HL-60/S4 treated with retinoic acid at 250 ng/mL for 4 days and 3 days (cell line): ENCODE data around the gene PCDHA4.

ENCODE experiments used
- in situ Hi-C: fragments of 300-500 bp; cut with MboI; formaldehyde crosslinking; loops from 2 replicates; pipeline ENCODE4 v1.7.0; 2022; ENCODE audit warnings: low sequenced_read_pairs

The PCDHA4 gene

DNA sequence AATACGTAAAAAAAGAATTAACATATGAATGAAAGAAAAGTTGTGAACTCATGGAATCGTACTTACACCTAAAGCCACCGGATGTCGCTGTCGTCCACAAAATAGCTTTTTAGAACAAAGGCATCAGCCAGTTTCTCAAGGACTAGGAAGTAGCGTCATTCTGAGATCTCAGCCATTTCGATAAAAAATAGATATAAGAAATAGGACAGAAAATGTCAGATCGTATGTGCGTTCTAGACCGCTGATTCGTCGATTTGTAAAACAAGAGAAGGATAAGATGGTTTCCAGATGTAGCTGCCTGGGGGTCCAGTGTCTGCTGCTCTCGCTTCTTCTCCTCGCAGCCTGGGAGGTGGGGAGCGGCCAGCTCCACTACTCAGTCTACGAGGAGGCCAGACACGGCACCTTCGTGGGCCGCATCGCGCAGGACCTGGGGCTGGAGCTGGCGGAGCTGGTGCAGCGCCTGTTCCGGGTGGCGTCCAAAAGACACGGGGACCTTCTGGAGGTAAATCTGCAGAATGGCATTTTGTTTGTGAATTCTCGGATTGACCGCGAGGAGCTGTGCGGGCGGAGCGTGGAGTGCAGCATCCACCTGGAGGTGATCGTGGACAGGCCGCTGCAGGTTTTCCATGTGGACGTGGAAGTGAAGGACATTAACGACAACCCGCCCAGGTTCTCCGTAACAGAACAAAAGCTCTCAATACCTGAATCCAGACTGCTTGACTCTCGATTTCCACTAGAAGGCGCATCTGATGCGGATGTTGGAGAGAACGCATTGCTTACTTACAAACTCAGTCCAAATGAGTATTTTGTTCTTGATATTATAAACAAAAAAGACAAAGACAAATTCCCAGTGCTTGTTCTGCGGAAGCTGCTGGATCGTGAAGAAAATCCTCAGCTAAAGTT is 49.2 kb downstream of the PCDHA4 start, which contains the start of gene PCDHA10:
TSS of gene PCDHA10 (plus strand) at position 126 of the 903 bp plus-strand sequence. CDS start at position 278, 152 bp downstream.
- in situ Hi-C loops = no loop called here

DNA sequence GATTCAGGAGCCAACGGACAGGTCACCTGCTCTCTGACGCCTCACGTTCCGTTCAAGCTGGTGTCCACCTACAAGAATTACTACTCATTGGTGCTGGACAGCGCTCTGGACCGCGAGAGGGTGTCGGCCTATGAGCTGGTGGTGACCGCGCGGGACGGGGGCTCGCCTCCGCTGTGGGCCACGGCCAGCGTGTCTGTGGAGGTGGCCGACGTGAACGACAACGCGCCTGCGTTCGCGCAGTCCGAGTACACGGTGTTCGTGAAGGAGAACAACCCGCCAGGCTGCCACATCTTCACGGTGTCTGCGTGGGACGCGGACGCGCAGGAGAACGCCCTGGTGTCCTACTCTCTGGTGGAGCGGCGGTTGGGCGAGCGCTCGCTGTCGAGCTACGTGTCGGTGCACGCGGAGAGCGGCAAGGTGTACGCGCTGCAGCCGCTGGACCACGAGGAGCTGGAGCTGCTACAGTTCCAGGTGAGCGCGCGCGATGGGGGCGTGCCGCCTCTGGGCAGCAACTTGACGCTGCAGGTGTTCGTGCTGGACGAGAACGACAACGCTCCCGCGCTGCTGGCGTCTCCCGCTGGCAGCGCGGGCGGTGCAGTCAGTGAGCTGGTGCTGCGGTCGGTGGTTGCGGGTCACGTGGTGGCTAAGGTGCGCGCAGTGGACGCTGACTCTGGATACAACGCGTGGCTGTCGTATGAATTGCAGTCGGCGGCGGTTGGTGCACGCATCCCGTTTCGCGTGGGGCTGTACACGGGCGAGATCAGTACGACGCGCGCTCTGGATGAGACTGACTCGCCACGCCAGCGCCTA is 50.5 kb downstream of the PCDHA4 start:
- in situ Hi-C loops = no loop called here

DNA sequence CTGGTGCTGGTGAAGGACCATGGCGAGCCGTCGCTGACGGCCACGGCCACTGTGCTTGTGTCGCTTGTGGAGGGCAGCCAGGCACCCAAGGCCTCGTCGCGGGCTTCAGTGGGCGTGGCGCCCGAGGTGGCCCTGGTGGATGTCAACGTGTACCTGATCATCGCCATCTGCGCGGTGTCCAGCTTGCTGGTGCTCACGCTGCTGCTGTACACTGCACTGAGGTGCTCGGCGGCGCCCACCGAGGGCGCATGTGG is 51.0 kb downstream of the PCDHA4 start:
- in situ Hi-C loops = no loop called here

DNA sequence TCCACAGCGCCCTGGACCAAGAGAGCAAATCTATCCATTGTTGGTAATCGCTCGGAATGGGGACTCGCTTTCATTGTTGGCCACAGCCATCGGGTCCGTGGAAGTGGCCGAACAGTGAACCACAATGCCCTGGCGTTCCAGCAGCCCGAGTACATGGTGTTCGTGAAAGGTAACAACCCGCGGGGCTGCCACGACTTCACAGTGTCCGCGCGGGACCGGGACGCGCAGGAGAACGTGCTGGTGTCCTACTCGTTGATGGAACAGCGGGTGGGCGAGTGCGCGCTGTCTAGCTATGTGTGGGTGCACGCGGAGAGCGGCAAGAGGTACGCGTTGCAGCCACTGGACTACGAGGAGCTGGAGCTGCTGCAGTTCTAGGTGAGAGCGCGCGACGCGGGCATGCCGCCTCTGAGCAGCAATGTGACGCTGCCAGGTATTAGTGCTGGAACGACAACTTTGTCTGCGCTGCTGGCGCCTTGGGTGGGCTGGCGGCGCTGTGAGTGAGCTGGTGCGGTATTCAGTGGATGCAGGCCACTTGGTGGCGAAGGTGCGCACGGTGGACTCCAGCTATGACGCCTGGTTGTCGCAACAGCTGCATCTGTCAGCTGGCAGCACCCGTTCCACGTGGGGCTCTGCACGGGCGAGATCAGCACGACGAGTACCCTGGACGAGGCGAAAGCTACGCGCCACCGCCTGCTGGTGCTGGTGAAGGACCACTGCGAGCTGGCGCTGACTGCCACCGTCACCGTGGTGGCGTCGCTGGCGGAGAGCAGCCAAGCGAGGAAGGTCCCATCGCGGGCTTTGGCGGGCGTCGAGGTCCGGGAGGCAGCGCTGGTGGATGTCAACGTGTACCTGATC is 55.8 kb downstream of the PCDHA4 start:
- in situ Hi-C loops = no loop called here
